ENCODE results near the gene HOXC12. TPM values are rescaled to one million over a fixed set of nuclear protein-coding genes. Genes with fewer than 3 reads are reported as not detected.
A peak's percentile ranks its signal among the peaks of the same experiment; 100 is the strongest.

The HOXC12 gene
- total and polyA plus RNA-seq, 2 donors (not counting 1 experiment from before 2014, with no cell fraction given), result not detected

GRCh38 chr12:53953831-53954693, 641 bp upstream of the HOXC12 start:
- Histone ChIP-seq H3K27ac (ENCODE audit: low read length in 2 of 2) (no peak overlapping the region), H2AFZ (ENCODE audit: insufficient read depth, low read depth, low read length, poor library complexity, severe bottlenecking) (no peak overlapping the region), H3K4me2 (replicated peaks; ENCODE audit: low read depth, low read length, poor library complexity, severe bottlenecking) (no peak overlapping the region), H3K9ac (ENCODE audit: low read length) (no peak overlapping the region), H3K36me3 (replicated peaks in 1 of 2; ENCODE audit: control extremely low read depth in 1 of 2, control insufficient read depth in 1 of 2, extremely low read depth in 1 of 2, insufficient read depth in 2 of 2, low read length in 1 of 2) (no peaks in the 10 kb centered on the region), H3K4me1 (ENCODE audit: control insufficient read depth in 2 of 2, insufficient read depth in 2 of 2, low read length in 2 of 2) (peaks cover 14 to 54% of the 10 kb centered on the region in 2 donors), H3K9me3 (ENCODE audit: control extremely low read depth in 1 of 3, control insufficient read depth in 2 of 3, insufficient read depth in 1 of 3, low read length in 2 of 3) (peaks cover 0 to 88% (median 11%) of the 10 kb centered on the region in 3 donors), H3K79me2 (ENCODE audit: control insufficient read depth, insufficient read depth, low read length) (no peaks in the 10 kb centered on the region), H4K20me1 (ENCODE audit: control insufficient read depth, insufficient read depth, low read length, poor library complexity, severe bottlenecking) (no peaks in the 10 kb centered on the region), H3K27me3 (replicated peaks in 1 of 4; ENCODE audit: control extremely low read depth in 1 of 4, control insufficient read depth in 3 of 4, insufficient read depth in 4 of 4, low read length in 3 of 4) (peaks cover 0 to 99% (median 83%) of the 10 kb centered on the region in 4 experiments), H3K4me3 (ENCODE audit: control extremely low read depth in 1 of 5, extremely low read depth in 1 of 5, insufficient read depth in 1 of 5, low read depth in 2 of 5, low read length in 4 of 5) (no peak overlapping the region)
- Mint-ChIP-seq H3K4me1 (peaks cover 17% of the 10 kb centered on the region), H3K4me3 (no peak overlapping the region), H3K27me3 (peaks cover 70% of the 10 kb centered on the region), H3K27ac (peak overlapping the region; percentile 53), H3K9me3 (ENCODE audit: insufficient read depth) (no peaks in the 10 kb centered on the region)
- POLR2A ChIA-PET, result no interaction called here
- intact Hi-C loops (cut with micrococcal nuclease), result loop anchor here (2.0 to 5.0 kb wide), 3 partner anchors 21 to 58 kb away; partner anchors contain the start of gene HOTAIR
- TF ChIP-seq CTCF (IDR thresholded peaks at IDR 0.05) (no peak), EZH2 (IDR thresholded peaks at IDR 0.05; ENCODE audit: borderline replicate concordance, insufficient read depth, low read depth, low read length, poor library complexity, severe bottlenecking) (no peak)
- CTCF ChIA-PET, result interaction anchor here (1.3 kb wide), 1 partner anchor 64 kb away, joined by 4 read pairs; no protein-coding TSS in a partner anchor
- ATAC-seq (ENCODE audit: low read depth) (no peak), DNase-seq (peak; percentile 30)
- WGBS (ENCODE audit: insufficient coverage), result 18% methylated on average over 6 of the region's 19 CpGs
